GM12875 (cell line): ENCODE results near the gene STEAP2.

Experiments used
- H3K4me3 ChIP-seq: one replicate; pipeline ENCODE4 v1.5.1; 2011; ENCODE audit warnings: low read depth, low read length, control low read depth
- TF ChIP-seq, protein P1 (sequence below): IDR thresholded peaks from 2 replicates; pipeline ENCODE4 v1.5.1; 2011; ENCODE audit warnings: low read depth, mild to moderate bottlenecking, control low read depth, inconsistent platforms, low read length, moderate library complexity, borderline replicate concordance; ENCODE audit not compliant: insufficient read depth

STEAP2 gene

GRCh38 chr7:90243556-90243955 lies 32.0 kb downstream of the STEAP2 start:
- H3K4me3 ChIP-seq = no peak overlapping the region
- TF ChIP-seq, protein P1, sequence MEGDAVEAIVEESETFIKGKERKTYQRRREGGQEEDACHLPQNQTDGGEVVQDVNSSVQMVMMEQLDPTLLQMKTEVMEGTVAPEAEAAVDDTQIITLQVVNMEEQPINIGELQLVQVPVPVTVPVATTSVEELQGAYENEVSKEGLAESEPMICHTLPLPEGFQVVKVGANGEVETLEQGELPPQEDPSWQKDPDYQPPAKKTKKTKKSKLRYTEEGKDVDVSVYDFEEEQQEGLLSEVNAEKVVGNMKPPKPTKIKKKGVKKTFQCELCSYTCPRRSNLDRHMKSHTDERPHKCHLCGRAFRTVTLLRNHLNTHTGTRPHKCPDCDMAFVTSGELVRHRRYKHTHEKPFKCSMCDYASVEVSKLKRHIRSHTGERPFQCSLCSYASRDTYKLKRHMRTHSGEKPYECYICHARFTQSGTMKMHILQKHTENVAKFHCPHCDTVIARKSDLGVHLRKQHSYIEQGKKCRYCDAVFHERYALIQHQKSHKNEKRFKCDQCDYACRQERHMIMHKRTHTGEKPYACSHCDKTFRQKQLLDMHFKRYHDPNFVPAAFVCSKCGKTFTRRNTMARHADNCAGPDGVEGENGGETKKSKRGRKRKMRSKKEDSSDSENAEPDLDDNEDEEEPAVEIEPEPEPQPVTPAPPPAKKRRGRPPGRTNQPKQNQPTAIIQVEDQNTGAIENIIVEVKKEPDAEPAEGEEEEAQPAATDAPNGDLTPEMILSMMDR = no peak

- peak overlapping the region; percentile 65 for H3K4me3 ChIP-seq
- TF ChIP-seq, protein P1 = no peak
Observed at GRCh38 chr7:90244565-90244908, 33.0 kb downstream of the STEAP2 start.

GRCh38 chr7:90244909-90245851 lies 33.6 kb downstream of the STEAP2 start, which contains the start of gene CFAP69:
TSS of gene CFAP69 (plus strand) at chr7:90245174. CDS start at chr7:90245425, 251 bp downstream.
- TF ChIP-seq, protein P1 = peak; percentile 32; the same call in 1 of the 2 replicates
- peak within 1 kb of the TSS; percentile 65 for H3K4me3 ChIP-seq

DNA sequence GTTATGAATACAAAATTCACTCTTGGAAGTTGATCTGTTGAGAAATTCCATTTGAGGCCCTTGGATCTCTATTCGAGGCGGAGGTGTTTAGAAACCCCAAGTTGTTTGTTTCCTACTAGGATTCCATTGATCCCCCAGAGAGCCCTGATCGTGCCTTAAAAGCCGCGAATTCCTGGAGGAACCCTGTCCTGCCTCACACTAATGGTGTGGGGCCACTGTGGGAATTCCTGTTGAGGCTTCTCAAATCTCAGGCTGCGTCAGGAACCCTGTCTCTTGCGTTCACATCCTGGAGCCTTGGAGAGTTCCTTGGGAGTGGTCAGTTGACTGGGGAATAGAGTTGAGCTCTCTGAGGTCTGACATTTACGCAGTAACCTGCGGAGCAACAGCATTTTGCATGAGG lies 34.6 kb downstream of the STEAP2 start:
- TF ChIP-seq, protein P1 = no peak

GRCh38 chr7:90248706-90249105 lies 37.2 kb downstream of the STEAP2 start:
- TF ChIP-seq, protein P1 = no peak
- no peak overlapping the region for H3K4me3 ChIP-seq

More for the DNA sequence above, 34.6 kb downstream of the STEAP2 start:
- H3K4me3 ChIP-seq = no peak overlapping the region

- TF ChIP-seq, protein P1 = no peak
- no peak overlapping the region for H3K4me3 ChIP-seq
Observed at GRCh38 chr7:90250601-90251303, 39.2 kb downstream of the STEAP2 start.
